Measurements from ENCODE around the gene FNDC3B.
"Not testable (repeated sequence)": the region's sequence is repeated elsewhere in the genome, so short reads cannot be mapped to it uniquely, and the experiment has no call there.

Gene FNDC3B

DNA sequence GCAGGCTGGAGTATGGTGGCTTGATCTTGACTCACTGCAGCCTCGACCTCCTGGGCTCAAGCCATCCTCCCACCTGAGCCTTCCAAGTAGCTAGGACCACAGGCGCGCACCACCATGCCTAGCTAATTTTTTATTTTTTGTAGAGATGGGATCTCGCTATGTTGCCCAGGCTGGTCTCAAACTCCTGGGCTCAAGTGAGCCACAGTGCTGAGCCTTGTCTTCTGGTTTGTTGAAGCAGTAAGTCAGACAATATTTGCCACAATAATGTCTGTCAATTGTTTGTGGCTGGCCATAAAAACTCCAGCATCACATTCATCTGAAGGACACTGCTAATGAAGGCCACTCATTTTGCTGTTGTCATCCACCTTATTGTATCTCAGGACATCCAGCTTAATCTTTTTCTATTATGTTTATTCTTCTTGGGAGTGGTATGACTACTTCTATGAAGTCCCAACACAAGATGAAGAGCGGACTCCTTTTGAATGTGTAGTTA lies 185.9 kb downstream of the FNDC3B start:
- DNase-seq: no peak

DNA sequence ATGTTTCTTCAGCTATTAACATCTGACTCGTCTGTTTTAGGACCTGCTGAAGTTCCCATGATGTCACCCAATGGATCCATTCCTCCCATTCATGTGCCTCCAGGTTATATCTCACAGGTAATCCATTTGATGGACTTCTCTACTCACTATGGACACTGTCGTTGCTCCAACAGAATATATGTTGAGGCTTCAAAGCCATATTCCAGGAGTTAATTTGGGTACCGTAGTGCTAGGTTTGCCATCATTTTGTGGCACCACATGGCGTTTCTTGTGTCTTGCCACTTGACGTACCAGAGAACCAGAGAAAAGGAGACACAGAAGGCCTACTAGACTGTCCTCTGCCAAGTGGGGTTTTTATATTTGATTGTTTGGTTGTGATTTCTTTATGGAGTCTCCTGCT lies 187.5 kb downstream of the FNDC3B start:
- DNase-seq: no peak

DNA sequence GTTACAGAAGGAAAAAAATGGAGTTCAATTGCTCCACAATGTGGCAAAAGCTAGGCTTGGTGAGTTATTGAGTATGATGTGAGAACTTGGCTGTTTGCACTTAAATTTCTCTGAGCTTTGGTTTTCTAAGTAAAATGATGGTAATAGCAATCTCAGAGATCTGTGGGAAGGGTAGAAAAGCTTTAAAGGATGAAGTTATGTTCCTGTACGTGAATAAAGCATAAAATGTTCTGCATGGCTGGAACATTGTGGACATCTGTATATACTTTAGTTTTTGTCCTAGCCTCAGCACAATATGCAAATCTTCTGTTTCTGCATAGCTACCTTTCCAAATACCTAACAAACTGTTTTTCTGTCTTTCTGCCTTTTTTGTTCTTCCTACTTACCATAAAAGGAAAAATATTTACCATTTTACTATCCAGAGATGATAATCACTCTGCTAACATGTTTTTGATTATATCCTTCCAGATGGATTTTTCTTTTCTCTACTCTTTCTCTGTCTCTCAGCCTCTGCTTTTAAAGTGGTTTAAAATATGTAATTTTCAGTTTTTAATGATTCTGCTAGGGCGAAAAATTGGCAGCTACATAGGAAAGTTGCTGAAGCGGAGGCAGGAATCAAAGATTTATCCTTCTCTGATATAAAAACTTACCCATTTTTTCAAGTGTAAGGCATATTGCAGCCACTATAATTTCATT lies 188.1 kb downstream of the FNDC3B start:
- no peak for DNase-seq

DNA sequence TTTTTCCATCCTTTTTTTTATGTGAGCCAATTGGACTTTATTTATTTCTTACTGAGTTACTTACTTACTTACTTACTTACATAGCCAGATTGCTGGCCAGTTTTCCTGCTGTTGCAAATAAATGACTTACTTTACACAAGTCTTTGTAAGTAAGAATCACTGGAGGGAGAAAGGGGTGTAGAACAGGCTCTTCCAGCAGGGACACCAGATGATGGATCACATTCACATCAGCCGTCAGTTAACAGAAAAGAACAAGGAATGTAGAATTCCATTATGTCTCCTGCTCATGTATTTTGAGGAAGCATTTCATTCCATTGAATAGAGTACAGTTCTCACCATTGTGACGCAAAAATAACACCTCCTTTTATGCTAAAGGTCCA lies 188.6 kb downstream of the FNDC3B start:
- DNase-seq: no peak

DNA sequence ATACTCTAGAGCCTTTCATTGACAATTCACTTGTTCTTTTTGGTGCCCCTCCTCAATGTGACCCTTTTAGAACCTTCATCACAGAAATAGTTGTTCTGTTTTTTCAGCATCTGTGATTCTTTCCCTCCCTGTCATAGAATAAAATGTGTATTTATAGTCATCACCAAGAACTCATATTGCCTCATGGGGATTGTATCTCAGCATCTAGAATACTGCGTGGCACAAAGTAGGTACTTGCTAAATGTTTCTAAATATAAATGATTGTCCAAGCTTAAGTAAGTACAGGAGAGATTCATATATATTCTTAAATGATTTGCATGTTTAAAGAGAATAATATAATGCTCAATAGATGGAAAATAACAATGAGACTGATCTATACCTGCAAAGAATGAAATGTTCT lies 190.1 kb downstream of the FNDC3B start:
- DNase-seq: no peak

DNA sequence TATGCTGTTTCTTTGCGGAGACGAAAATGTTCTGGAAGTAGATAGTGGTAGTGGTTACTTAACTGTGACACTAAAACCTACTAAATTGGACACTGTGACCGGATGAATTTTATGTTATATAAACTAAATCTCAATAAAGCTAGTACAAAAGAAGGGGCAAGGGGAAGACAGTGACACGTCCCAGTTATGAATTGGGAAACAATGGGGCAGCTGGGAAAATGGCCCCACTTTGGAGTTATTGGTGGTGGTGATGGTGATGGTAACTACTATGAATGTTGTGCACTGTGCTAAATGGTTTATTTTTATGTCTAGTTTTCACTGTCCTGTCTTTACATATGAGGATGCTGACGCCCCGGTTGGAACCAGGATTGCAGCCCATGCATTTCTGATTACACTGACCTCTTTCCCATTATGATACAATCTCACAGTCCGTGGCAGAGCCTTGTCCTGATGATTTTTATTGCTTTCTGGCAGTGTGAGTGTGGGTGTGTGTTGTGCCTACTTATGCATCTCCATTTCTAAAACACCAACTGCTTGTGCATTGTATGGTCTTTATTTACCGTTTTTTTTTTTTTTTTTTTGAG lies 192.0 kb downstream of the FNDC3B start:
- no peak for DNase-seq

DNA sequence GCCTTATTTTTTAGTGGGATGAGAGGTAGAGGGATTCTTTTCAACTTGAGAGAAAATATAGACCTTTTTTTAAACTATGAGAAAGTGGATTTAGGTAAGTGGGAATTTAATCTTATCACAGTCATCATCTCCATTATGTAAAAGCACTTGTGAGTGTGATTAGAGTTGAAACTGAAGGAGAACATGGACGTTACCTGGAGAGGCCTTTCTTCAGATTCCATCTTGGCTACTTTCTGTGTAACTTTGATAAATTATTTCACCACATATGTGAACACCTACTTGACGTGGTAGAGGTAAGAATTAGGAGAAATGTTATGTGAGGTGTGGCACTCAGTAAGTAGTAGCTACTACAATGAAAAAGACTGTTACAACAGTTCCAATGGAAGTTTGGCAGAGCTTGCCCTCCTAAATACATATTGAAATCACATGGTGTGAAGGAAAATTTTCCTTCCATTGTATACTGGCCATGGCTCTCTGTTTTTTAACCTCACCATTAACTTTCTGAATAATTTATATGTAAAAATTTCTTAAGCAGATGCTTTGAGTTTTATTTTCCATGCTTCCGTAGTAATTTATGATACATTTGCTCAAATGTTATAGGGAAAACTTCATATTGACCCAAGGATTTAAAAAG lies 193.3 kb downstream of the FNDC3B start:
- DNase-seq: no peak

DNA sequence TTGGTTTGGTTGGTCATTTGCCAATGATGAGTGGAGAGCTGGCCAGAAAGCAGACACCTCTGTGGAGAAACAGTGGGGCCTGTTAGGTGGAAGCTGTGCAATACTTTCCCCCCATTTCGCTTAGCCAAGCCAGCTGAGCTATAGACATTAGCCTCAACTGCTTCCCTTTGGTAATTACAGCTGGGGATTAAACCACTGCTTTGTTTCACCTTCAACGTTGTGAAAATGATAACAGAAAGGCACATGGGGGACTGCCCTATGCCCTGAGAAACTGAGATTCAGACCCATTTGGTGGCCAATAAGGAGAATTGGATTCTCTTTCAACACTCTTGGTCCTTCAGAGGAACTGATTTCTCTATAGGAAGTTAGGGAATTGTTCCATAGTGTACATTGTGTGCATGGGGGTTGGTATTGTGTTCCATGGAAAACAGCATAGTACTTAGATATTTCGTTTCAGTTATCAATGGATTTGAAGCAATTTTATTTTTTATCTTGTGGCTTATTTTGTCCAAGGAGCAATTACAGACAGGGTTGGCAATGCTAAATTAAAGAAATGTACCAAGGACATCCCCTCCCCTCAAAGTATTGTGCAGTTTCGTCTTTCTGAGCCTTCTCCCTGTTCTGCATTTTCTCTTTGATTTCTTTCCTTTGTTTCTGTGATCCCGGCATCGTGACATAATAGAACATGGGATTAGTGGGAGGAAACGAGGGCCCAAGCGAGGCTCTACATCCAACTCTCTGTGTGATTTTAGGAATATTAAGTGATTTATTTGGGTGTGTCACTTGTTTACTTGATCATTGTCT lies 194.3 kb downstream of the FNDC3B start:
- DNase-seq: no peak

DNA sequence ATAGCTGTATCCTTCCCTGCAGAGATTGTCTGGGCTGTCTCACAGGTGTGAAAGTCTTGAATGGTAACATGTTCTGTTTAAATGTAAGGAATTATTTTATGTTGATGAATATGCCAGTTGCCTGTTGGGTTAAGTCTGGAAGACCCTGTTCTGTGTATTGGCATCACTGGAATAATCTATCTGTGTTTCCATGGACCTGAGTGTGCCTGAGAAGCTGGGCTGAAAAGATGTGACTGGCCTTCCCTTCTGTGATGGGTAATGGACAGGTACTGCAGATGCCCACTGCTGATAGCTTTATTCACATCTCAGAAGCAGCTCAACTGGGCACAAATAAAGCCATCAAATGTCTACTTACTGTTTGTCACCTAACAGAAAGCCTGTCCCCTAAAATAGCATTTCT lies 196.3 kb downstream of the FNDC3B start:
- no peak for DNase-seq

DNA sequence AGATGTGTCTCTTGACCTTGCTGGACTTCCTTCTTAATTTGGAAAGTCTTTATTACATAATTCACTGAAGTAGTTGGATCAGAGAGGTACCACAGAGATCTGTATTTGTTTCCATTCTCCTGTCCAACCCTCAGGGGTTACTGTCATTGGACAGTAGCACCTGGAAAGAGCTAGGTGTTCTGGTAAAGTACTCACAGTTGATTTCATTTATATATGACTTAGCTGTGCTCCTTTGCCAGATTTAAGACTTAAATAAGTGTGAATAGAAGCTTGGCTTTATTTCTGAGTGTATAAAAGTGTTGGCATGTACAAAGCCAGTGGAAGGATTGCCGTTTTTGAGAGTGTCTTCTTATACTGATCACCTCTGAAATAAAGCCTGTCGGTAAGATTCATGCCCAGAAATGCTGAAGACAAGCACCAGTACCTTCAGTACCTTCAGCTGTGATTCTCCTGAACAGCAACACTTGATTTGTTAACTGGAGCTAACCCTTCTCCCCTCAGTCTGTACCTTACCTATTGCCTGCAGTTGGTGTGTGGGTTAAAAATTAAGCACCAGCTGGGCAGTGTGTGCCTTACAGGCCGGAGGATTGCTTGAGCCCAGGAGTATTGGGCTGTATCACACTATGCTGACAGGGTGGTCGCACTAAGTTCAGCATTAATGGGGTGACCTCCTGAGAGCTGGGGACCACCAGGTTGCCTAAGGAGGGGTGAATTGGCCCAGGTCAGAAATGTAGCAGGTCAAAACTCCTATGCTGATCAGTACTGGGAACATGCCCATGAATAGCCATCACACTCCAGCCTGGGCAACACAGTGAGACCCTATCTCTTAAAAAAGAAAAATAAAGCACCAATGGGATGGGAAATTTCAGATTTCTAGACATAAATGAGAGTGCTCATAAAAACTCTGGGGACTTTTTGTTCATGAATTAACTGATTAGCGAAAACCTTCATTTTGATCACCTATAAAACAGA lies 197.7 kb downstream of the FNDC3B start:
- no peak for DNase-seq

DNA sequence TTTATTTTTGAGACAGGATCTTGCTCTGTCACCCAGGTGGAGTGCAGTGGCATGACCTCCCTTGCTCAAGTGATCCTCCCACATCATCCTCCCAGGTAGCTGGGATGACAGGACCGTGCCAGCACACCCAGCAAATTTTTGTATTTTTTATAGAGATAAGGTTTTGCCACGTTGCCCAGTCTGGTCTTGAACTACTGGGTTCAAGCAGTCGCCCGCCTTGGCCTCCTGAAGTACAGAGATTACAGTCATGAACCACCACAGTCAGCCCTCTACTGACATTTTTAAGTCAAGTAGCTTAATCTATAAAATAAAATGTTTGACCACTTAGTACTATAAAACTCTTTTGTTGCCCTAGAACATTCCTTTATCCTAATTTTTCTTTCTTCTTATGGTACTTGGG lies 198.8 kb downstream of the FNDC3B start:
- no peak for DNase-seq

DNA sequence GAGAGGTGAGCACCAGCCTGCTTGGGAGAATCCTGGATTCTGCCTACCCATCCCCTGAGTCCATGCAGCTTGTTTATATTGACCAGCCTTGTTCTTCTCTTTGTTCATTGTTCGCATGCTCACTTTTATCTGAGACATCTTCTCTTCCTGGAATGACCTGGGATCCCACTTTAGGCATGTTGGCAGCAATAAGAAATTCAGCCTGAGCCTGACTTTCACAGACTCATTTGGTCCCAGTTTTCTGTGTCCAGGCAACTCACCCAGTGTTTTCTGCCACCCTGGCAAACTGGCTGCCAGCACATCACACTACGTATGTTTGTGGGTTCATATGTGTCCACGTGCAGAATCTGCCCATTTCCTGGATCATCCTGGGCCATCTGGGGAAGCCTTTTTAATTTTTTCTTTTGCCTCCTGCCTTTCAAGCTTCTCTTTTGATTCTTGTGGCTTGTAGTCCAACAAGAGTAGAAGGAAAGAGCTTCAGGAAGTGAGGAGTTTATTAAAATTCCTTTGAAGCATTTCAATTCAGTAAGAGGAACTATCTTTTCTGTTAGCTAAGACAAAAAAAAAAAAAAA lies 199.9 kb downstream of the FNDC3B start:
- no peak for DNase-seq

DNA sequence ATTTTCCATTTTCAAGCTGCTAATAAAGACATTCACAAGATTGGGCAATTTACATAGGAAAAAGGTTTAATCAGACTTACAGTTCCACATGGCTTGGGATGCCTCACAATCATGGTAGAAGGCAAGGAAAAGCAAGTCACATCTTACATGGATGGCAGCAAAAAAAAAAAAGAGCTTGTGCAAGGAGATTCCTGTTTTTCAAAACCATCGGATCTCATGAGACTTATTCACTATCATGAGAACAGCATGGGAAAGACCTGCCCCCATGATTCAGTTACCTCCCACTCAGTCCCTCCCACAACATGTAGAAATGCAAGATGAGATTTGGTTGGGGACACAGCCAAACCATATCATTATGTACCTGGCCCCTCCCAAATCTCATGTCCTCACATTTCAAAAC lies 202.0 kb downstream of the FNDC3B start:
- no peak for DNase-seq

DNA sequence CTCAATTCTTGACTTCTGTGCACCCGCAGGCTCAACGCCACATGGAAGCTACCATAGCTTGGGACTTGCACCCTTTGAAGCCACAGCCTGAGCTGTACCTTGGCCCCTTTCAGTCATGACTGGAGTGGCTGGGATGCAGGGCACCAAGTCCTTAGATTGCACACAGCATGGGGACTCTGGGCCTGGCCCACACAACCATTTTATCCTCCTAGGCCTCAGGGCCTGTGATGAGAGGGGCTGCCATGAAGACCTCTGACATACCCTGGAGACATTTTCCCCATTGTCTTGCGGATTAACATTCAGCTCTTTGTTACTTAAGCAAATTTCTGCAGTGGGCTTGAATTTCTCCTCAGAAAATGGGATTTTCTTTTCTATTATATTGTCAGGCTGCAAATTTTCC lies 203.1 kb downstream of the FNDC3B start:
- not testable (repeated sequence) for DNase-seq

DNA sequence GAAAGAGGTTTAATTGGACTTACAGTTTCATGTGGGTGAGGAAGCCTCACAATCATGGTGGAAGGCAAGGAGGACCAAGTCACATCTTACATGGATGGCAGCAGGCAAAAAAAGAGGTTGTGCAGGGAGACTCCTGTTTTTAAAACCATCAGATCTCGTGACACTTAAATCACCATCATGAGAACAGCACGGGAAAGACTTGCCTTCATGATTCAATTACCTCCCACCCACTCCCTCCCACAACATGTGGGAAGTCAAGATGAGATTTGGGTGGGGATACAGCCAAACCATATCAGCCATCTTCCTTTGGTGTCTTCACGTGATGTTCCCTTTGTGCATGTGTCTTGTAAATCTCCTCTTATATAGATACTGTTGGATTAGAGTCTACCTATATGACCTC lies 204.0 kb downstream of the FNDC3B start:
- DNase-seq: not testable (repeated sequence)

DNA sequence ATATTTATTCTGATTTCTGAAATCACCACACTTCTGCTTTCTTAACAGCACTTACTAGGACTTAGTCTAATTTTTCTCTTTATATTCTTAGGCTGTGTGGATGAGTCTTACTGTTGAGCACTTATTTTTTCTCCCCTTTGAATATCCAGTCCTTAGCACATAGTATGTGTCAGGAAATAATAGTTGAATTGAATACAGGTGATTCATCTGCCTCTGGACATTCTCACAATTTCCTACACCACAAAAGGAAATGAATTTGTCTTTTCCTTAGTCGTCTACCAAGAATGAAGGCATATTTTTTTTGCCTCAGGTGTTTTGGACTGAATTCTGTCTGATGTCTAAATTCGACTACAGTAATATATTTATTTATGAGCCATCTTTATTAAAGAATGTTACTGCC lies 204.6 kb downstream of the FNDC3B start:
- DNase-seq: peak; percentile 24

DNA sequence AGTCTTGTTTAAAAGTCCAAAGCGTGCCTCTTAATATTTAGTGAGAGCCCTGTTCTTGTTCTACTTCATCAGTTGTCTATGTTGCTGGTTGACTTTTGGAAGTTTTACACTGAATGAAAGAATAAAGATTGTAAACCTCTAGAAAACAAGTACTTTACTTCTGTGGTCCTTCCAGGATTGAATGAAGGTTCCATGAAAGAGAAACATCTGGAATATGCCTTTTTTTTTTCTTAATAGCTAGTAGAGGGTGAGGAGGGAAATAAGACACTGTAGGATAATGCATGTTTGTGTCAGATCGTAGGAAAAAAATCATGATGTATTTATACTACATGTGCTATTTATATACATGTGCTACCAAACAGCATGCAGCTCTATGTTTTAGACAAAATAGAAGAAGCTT lies 205.9 kb downstream of the FNDC3B start:
- no peak for DNase-seq

DNA sequence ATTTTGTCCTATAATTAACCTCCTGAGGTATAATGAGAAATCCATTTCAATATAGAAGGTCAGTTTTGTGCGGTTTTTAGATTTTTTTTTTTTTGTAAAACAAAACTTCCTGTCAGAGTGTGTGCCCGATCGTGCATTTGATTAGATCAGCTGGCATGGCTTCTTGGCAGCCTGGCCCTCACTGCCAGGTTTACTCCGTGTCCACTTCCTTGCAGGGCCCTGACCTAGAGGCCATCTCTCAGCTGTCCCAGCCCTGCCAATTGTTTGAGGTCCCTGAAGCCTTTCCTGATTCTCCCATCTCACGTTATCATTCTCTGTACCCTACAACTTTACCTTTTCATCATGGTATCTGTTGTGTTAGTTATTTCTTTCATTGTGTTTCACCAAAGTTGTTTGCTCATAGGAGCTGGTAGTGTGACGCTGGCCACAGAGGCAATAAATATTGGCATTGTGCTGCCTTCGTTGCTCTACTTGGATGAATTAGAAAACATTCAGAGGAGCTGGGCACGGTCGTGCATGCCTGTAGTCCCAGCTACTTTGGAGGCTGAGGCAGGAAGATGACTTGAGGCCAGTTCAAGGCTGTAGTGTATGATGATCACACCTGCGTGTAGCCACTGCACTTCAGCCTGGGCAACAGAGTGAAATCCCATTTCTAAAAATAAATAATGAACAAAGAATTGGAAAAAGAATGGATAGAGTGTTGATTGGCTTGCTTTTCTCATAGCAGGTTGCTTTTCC lies 206.9 kb downstream of the FNDC3B start:
- DNase-seq: no peak

DNA sequence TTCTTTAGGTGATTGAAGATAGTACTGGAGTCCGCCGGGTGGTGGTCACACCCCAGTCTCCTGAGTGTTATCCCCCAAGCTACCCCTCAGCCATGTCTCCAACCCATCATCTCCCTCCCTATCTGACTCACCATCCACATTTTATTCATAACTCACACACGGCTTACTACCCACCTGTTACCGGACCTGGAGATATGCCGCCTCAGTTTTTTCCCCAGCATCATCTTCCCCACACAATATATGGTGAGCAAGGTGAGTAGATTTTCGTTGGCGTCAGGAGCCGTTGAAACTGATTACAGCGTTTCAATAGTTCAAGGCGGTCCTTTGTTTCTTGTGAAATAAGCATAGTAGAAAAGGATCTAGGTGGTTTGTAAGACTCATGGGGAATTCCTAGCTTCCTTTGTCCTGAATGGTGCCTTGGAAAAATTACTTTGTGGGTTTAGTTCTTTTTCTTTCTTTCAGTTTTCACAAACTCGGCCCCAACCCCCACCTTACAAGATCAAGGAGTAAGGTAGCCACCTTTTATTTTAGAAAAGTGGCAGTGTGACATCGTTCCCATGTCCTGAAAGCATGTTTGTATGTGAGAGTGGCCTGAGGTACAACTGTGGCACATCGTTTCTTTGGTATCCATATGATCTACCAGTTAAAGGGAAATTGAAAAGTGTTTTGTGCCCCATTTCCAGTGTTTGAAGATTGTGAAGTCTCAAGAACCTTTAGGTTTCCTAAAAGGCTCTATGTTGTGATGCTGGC lies 208.3 kb downstream of the FNDC3B start:
- DNase-seq: no peak

DNA sequence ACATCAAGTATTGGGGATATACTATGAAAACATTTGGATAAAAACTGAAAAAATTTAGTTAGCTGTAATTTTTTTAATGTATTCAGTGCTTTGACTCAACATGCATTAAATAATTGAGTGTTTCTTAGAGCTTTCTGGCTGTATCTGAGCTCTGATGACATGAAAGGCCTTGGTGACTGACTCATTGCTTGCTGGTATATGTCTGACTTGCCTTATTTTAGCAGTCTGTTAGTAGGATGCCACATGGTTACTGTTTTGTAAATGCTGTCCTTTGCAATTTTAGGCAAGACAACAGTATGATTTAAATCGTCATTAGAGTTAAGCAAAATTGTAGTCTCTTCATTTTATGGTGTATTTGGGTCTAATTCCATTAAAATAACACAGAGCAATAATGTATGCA lies 209.7 kb downstream of the FNDC3B start:
- DNase-seq: no peak

DNA sequence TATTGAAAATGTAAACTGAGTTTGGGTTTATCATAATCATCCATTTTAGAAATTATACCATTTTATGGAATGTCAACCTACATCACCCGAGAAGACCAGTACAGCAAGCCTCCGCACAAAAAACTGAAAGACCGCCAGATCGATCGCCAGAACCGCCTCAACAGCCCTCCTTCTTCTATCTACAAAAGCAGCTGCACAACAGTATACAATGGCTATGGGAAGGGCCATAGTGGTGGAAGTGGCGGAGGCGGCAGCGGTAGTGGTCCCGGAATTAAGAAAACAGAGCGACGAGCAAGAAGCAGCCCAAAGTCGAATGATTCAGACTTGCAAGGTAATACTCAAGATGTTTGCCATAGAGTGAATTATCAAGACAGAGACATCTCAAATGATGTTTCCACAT lies 211.8 kb downstream of the FNDC3B start:
- DNase-seq: no peak
